PC-9 (cell line): ENCODE data around the gene ITPKB.

Experiments
- CTCF ChIP-seq: fragments of 200-600 bp; sonication (generic); conservative IDR thresholded peaks from 2 replicates; pipeline ENCODE4 v1.6.1; 2017; ENCODE audit warnings: mixed run types, antibody characterized with exemption, mild to moderate bottlenecking, moderate library complexity
- EZH2 ChIP-seq: fragments of 200-600 bp; sonication (generic); IDR thresholded peaks from 2 replicates; pipeline ENCODE4 v1.8.0; 2017; ENCODE audit warnings: antibody characterized with exemption, low read depth

- TF ChIP-seq CTCF (no peak), EZH2 (no peak)
These were observed 40.5 kb upstream of the ITPKB start for GRCh38 chr1:226779561-226779960.
